BJ (cell line): ENCODE measurements around the gene SMAP2. TPM values are rescaled to one million over a fixed set of nuclear protein-coding genes. Genes with fewer than 3 reads are reported as not detected.
"Not testable (repeated sequence)": the region's sequence is repeated elsewhere in the genome, so short reads cannot be mapped to it uniquely, and the experiment has no call there.

Source experiments
- CTCF ChIA-PET: fragments of 350-600 bp; formaldehyde crosslinking; extraction: SDS; loops from one replicate; lab custom pipeline; 2021; ENCODE audit warnings: antibody characterized with exemption, inconsistent platforms; lab: Yijun Ruan, JAX
- POLR2A ChIA-PET: fragments of 300-600 bp; sonication (Branson Sonifier 250); formaldehyde crosslinking; extraction: SDS; loops from one replicate; lab custom pipeline; 2021; ENCODE audit warnings: antibody characterized with exemption; lab: Charles Lee
- DNase-seq: peaks from one replicate; pipeline ENCODE4 v3.0.0-alpha.2; 2011; ENCODE audit warnings: low read depth
- H3K27me3 ChIP-seq: 2 replicates; pipeline ENCODE4 v1.6.0; 2011; ENCODE audit warnings: low read length; ENCODE audit not compliant: control insufficient read depth, insufficient read depth
- H3K36me3 ChIP-seq: 2 replicates; pipeline ENCODE4 v1.5.1; 2011; ENCODE audit warnings: low read length; ENCODE audit not compliant: control insufficient read depth, insufficient read depth
- H3K4me3 ChIP-seq: 2 replicates; pipeline ENCODE4 v1.5.1; 2011; ENCODE audit warnings: low read depth, mild to moderate bottlenecking, control low read depth, low read length
- CTCF ChIP-seq: IDR thresholded peaks from 2 replicates; pipeline ENCODE4 v1.5.1; 2011; ENCODE audit warnings: low read depth, mild to moderate bottlenecking, control low read depth, inconsistent platforms, low read length, moderate library complexity; ENCODE audit not compliant: insufficient read depth
- polyA plus RNA-seq: library from polyadenylated mRNA; depleted of rRNA; stranded (reverse); fragments of >200 nt; gene quantifications from 2 replicates; pipeline ENCODE4 v1.2.3, GENCODE V29; 2011

SMAP2 gene
- polyA plus RNA-seq, 1 experiment: 10.2 TPM

- POLR2A ChIA-PET: interaction anchor here (1.0 kb wide), 1 partner anchor 196 kb away, joined by 3 read pairs; no protein-coding TSS in a partner anchor
- CTCF ChIA-PET: interaction anchor here (0.6 to 7.9 kb wide), 45 partner anchors 8 to 268 kb away, joined by 3 to 207 read pairs (median 6); partner anchors contain the start of genes COL9A2, PPT1 and ZFP69B
- H3K4me3 ChIP-seq: no peak overlapping the region
- no peaks in the 10 kb centered on the region for H3K36me3 ChIP-seq
- DNase-seq: no peak
- peaks cover 2% of the 10 kb centered on the region for H3K27me3 ChIP-seq
- no peak for TF ChIP-seq CTCF
Measured at GRCh38 chr1:40339420-40340323, 33.9 kb upstream of the SMAP2 start.

GRCh38 chr1:40341491-40342380 is 31.8 kb upstream of the SMAP2 start:
- TF ChIP-seq CTCF: no peak
- CTCF ChIA-PET: interaction anchor here (0.7 to 5.4 kb wide), 8 partner anchors 14 to 259 kb away, joined by 3 to 29 read pairs (median 6); partner anchors contain the start of gene COL9A2
- DNase-seq: no peak
- Histone ChIP-seq H3K27me3 (peaks cover 2% of the 10 kb centered on the region), H3K36me3 (no peaks in the 10 kb centered on the region), H3K4me3 (no peak overlapping the region)
- POLR2A ChIA-PET: no interaction called here

GRCh38 chr1:40342381-40342717 is 31.2 kb upstream of the SMAP2 start:
- H3K4me3 ChIP-seq, POLR2A ChIA-PET, H3K36me3 ChIP-seq, H3K27me3 ChIP-seq, DNase-seq: not testable (repeated sequence)
- CTCF ChIA-PET: interaction anchor here (0.7 to 5.4 kb wide), 7 partner anchors 26 to 259 kb away, joined by 3 to 29 read pairs (median 8); partner anchors contain the start of gene COL9A2

- POLR2A ChIA-PET: interaction anchor here (0.7 kb wide), 1 partner anchor 201 kb away, joined by 5 read pairs; no protein-coding TSS in a partner anchor
- TF ChIP-seq CTCF: no peak
- CTCF ChIA-PET: interaction anchor here (0.7 to 5.4 kb wide), 6 partner anchors 13 to 191 kb away, joined by 3 to 29 read pairs (median 4); no protein-coding TSS in a partner anchor
- H3K27me3 ChIP-seq: peaks cover 2% of the 10 kb centered on the region
- H3K36me3 ChIP-seq: no peaks in the 10 kb centered on the region
- DNase-seq: peak; percentile 4
- H3K4me3 ChIP-seq: no peak overlapping the region
Measured at GRCh38 chr1:40344597-40344996, 28.9 kb upstream of the SMAP2 start.

GRCh38 chr1:40350391-40350790 is 23.1 kb upstream of the SMAP2 start:
- CTCF ChIA-PET: interaction anchor here (1.1 to 1.6 kb wide), 2 partner anchors 11 to 198 kb away, joined by 5 to 7 read pairs; no protein-coding TSS in a partner anchor
- no peaks in the 10 kb centered on the region for H3K36me3 ChIP-seq
- no peak for TF ChIP-seq CTCF
- no peak overlapping the region for H3K4me3 ChIP-seq
- DNase-seq: no peak
- H3K27me3 ChIP-seq: no peaks in the 10 kb centered on the region; the same call in 1 of the 2 replicates
- POLR2A ChIA-PET: no interaction called here
